ENCODE data around the gene TRABD2B.

Gene TRABD2B

DNA sequence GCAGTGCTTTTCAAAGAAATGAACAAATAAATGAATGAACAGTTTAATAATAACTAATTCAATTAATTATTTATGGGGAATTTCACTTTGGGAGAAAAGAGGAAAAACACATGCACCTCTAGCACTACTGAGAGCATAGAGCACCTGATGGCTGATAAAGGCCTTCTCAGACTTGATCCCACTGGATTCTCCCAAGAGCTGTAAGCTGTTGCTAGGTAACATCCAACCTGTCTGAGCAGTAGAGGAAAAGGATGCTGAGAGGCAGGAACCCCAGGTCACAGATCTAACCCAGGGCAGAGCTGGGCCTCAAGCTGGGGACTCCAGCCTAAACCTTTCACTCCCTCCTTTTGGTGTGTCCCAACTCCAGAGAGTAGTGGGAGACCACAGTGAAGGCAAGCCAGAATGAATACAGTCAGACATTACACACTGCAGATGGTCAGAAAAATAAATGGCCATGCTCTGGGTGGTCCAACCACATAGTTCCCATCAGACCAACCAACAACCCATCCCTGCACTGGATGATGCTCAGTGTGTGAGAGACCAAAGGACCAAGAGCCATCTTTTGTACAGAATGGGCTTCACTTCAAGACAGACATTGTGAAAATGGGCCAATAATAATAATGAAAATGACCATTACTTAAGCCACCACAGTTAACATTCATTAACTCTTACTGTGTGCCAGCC is 15.4 kb downstream of the TRABD2B start:
- no peaks in the 10 kb centered on the region for H3K9me3 ChIP-seq (ENCODE audit: control insufficient read depth in 1 of 2, low read length in 2 of 2)
- H3K27ac ChIP-seq (ENCODE audit: low read depth, low read length), result no peak overlapping the region
- H3K4me3 ChIP-seq (ENCODE audit: low read depth in 1 of 2, low read length in 2 of 2), result no peak overlapping the region
- no peaks in the 10 kb centered on the region for H3K36me3 ChIP-seq (ENCODE audit: control insufficient read depth in 1 of 2, insufficient read depth in 2 of 2, low read length in 2 of 2)
- H3K4me1 ChIP-seq (ENCODE audit: control insufficient read depth in 1 of 2, insufficient read depth in 2 of 2, low read length in 2 of 2), result no peaks in the 10 kb centered on the region
- no peaks in the 10 kb centered on the region for H3K27me3 ChIP-seq (ENCODE audit: control insufficient read depth in 1 of 2, insufficient read depth in 2 of 2, low read length in 2 of 2)
- H3K9ac ChIP-seq (ENCODE audit: low read depth in 1 of 2, low read length in 2 of 2), result no peak overlapping the region

DNA sequence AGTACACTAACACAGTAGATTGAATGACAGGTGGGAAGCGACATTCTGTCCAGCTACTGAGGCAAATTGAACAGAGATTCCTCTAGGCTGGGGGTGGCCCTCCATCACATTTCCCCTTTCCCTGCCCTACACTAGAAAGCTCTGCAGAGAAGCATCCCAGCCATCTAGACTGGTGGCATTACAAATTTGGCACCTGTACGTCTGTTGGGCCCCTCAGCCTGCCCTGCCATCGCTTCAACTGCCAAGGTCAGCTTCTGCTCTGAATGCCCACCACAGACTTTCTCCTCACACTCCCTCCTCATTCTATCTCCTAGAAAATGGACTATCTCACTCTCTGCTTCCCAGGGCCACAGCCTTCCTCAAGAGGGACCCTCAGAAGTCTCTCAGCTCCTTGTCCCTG is 16.7 kb downstream of the TRABD2B start:
- Histone ChIP-seq H3K27ac (ENCODE audit: low read depth, low read length) (no peak overlapping the region), H3K27me3 (ENCODE audit: control insufficient read depth in 1 of 2, insufficient read depth in 2 of 2, low read length in 2 of 2) (no peaks in the 10 kb centered on the region), H3K4me1 (ENCODE audit: control insufficient read depth in 1 of 2, insufficient read depth in 2 of 2, low read length in 2 of 2) (no peaks in the 10 kb centered on the region), H3K36me3 (ENCODE audit: control insufficient read depth in 1 of 2, insufficient read depth in 2 of 2, low read length in 2 of 2) (no peaks in the 10 kb centered on the region), H3K9me3 (ENCODE audit: control insufficient read depth in 1 of 2, low read length in 2 of 2) (no peaks in the 10 kb centered on the region), H3K4me3 (ENCODE audit: low read depth in 1 of 2, low read length in 2 of 2) (no peak overlapping the region), H3K9ac (ENCODE audit: low read depth in 1 of 2, low read length in 2 of 2) (no peak overlapping the region)

DNA sequence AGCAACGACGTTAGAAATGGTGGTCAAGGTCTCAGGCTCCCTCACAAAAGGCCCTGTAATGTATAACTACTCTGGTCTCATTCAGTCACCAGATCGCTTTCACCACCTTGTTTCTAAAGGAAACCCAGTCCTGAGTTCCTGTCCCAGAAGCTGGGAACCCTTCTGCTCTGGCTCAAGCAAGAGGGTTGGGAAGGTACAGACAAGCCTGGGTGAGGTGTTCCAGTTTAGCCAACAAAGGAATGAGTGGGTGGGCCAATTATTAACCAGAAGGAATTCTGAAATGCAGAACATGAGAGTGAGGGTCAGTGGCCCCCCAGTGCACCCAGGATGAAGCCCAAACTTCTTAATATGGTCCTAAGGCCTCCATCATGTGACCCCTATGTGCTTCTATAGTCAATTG is 17.5 kb downstream of the TRABD2B start:
- Histone ChIP-seq H3K27me3 (ENCODE audit: control insufficient read depth in 1 of 2, insufficient read depth in 2 of 2, low read length in 2 of 2) (no peaks in the 10 kb centered on the region), H3K9ac (ENCODE audit: low read depth in 1 of 2, low read length in 2 of 2) (no peak overlapping the region), H3K27ac (ENCODE audit: low read depth, low read length) (no peak overlapping the region), H3K36me3 (ENCODE audit: control insufficient read depth in 1 of 2, insufficient read depth in 2 of 2, low read length in 2 of 2) (no peaks in the 10 kb centered on the region), H3K9me3 (ENCODE audit: control insufficient read depth in 1 of 2, low read length in 2 of 2) (no peaks in the 10 kb centered on the region), H3K4me1 (ENCODE audit: control insufficient read depth in 1 of 2, insufficient read depth in 2 of 2, low read length in 2 of 2) (no peaks in the 10 kb centered on the region), H3K4me3 (ENCODE audit: low read depth in 1 of 2, low read length in 2 of 2) (no peak overlapping the region)

DNA sequence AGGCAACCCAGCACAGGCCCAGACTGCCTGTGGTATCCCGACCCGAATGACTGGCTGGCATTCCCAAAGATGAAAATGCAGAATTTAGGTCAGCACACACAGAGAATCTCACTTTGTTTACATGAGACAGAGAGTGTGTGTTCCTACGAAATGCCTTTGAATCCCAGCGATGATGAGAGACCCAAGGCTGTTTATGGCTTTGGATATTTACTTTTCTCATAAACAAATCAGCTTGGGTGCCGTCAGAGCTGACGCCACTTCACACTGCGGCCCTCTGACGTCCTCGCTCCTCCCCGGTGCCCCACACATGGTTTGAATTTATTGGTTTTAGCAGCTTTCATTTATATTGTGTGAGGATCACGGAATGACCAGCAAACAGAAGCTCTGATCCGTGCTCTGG is 18.7 kb downstream of the TRABD2B start:
- no peaks in the 10 kb centered on the region for H3K4me1 ChIP-seq (ENCODE audit: control insufficient read depth in 1 of 2, insufficient read depth in 2 of 2, low read length in 2 of 2)
- no peaks in the 10 kb centered on the region for H3K9me3 ChIP-seq (ENCODE audit: control insufficient read depth in 1 of 2, low read length in 2 of 2)
- H3K36me3 ChIP-seq (ENCODE audit: control insufficient read depth in 1 of 2, insufficient read depth in 2 of 2, low read length in 2 of 2), result no peaks in the 10 kb centered on the region
- H3K27me3 ChIP-seq (ENCODE audit: control insufficient read depth in 1 of 2, insufficient read depth in 2 of 2, low read length in 2 of 2), result no peaks in the 10 kb centered on the region
- no peak overlapping the region for H3K9ac ChIP-seq (ENCODE audit: low read depth in 1 of 2, low read length in 2 of 2)
- H3K27ac ChIP-seq (ENCODE audit: low read depth, low read length), result no peak overlapping the region
- no peak overlapping the region for H3K4me3 ChIP-seq (ENCODE audit: low read depth in 1 of 2, low read length in 2 of 2)

DNA sequence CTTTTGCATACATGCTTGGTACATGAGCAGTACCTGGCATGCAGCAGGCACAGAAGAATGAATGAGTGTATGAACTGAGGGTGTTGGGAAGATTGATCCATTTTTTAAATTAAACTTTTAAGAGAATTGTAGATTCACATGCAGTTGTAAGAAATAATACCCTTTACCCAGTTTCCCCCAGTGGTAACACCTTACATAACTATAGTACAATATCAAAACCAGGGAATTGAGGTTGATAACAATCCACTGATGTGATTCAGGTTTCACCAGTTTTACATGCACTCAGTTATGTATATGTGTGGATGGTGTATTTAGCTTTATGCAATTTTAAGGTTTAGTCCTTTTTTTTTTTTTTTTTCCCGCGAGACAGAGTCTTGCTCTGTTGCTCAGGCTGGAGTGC is 20.5 kb downstream of the TRABD2B start:
- H3K9me3 ChIP-seq (ENCODE audit: control insufficient read depth in 1 of 2, low read length in 2 of 2), result no peaks in the 10 kb centered on the region
- no peaks in the 10 kb centered on the region for H3K27me3 ChIP-seq (ENCODE audit: control insufficient read depth in 1 of 2, insufficient read depth in 2 of 2, low read length in 2 of 2)
- H3K27ac ChIP-seq (ENCODE audit: low read depth, low read length), result no peak overlapping the region
- no peaks in the 10 kb centered on the region for H3K4me1 ChIP-seq (ENCODE audit: control insufficient read depth in 1 of 2, insufficient read depth in 2 of 2, low read length in 2 of 2)
- no peak overlapping the region for H3K4me3 ChIP-seq (ENCODE audit: low read depth in 1 of 2, low read length in 2 of 2)
- no peaks in the 10 kb centered on the region for H3K36me3 ChIP-seq (ENCODE audit: control insufficient read depth in 1 of 2, insufficient read depth in 2 of 2, low read length in 2 of 2)
- H3K9ac ChIP-seq (ENCODE audit: low read depth in 1 of 2, low read length in 2 of 2), result no peak overlapping the region

DNA sequence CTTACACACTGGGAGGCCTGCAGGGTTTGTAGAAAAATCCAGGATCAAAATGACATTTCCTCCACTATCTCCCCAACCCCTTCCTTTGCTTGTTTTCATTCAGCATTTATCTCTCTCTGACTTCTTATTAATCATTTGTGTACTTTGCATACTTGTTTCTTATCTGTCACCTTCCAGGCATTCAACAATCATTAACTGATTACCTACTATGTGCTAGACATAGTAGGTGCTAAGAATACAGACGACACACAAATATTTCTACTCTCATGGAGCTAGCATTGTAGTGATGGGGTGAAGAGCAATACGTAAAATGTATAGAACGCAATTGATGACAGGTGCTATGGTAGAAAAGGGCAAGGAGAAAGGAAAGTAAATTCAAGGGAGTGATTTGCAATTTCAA is 20.9 kb downstream of the TRABD2B start:
- Histone ChIP-seq H3K4me1 (ENCODE audit: control insufficient read depth in 1 of 2, insufficient read depth in 2 of 2, low read length in 2 of 2) (peaks cover 0 to 3% of the 10 kb centered on the region in 2 donors), H3K36me3 (ENCODE audit: control insufficient read depth in 1 of 2, insufficient read depth in 2 of 2, low read length in 2 of 2) (no peaks in the 10 kb centered on the region), H3K27ac (ENCODE audit: low read depth, low read length) (no peak overlapping the region), H3K4me3 (ENCODE audit: low read depth in 1 of 2, low read length in 2 of 2) (no peak overlapping the region), H3K27me3 (ENCODE audit: control insufficient read depth in 1 of 2, insufficient read depth in 2 of 2, low read length in 2 of 2) (no peaks in the 10 kb centered on the region), H3K9ac (ENCODE audit: low read depth in 1 of 2, low read length in 2 of 2) (no peak overlapping the region), H3K9me3 (ENCODE audit: control insufficient read depth in 1 of 2, low read length in 2 of 2) (no peaks in the 10 kb centered on the region)

DNA sequence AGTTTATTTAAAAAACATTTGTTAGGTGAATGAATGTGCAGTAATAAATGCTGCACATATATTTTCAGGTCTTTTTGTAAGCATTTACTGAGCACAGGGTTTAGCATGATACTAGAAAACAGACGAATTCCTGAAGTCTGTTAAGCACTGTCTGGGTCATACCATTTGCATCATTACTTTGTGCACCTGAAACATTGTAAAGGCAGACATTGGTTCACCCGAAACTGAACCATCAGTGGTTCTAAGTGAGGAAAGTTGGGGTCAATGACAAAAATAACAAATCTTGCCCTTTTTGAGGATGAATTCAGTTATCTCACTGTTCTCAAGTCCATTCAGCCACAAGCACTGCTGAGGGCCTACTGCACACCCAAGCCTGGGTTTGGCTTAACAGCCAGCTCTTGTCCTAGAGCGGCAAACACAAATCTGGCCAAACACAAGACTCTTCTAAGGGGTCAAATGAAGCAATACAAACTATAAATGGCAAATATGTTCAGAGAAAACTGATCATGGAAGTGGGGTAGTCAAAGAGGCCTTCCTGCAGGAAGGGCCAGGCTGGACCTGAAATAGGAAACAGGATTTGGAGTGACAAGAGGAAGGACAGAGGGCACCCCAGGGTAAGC is 21.8 kb downstream of the TRABD2B start:
- Histone ChIP-seq H3K27me3 (ENCODE audit: control insufficient read depth in 1 of 2, insufficient read depth in 2 of 2, low read length in 2 of 2) (no peaks in the 10 kb centered on the region), H3K36me3 (ENCODE audit: control insufficient read depth in 1 of 2, insufficient read depth in 2 of 2, low read length in 2 of 2) (no peaks in the 10 kb centered on the region), H3K4me3 (ENCODE audit: low read depth in 1 of 2, low read length in 2 of 2) (no peak overlapping the region), H3K4me1 (ENCODE audit: control insufficient read depth in 1 of 2, insufficient read depth in 2 of 2, low read length in 2 of 2) (peaks cover 3 to 6% of the 10 kb centered on the region in 2 donors), H3K9me3 (ENCODE audit: control insufficient read depth in 1 of 2, low read length in 2 of 2) (no peaks in the 10 kb centered on the region), H3K27ac (ENCODE audit: low read depth, low read length) (no peak overlapping the region), H3K9ac (ENCODE audit: low read depth in 1 of 2, low read length in 2 of 2) (no peak overlapping the region)

DNA sequence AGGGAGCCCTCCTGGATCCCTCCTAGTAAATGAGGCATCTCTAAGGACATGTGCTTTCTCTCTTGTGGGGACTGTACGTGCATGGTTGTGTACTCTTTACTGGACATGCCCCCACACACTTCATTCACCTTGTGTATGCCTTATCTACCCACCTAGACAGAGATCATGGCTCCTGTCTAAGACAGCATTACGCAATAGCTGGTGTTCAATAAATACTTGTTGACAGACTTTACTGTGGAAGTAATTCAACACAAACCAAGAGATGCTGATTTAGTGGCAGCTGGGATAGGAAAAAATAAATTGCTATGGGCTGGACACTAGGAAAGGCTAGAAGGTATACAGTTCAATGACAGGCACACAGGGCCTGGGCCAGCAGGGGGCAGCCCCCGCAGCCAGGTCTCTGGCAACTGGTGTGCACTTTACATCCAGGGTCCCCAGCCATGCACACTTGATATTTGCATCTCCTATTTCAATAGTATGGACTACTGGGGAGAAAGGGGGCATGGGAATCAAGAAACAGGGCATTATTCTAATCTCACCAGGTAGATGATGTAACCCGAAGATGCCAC is 24.2 kb downstream of the TRABD2B start:
- Histone ChIP-seq H3K9me3 (ENCODE audit: control insufficient read depth in 1 of 2, low read length in 2 of 2) (no peaks in the 10 kb centered on the region), H3K36me3 (ENCODE audit: control insufficient read depth in 1 of 2, insufficient read depth in 2 of 2, low read length in 2 of 2) (no peaks in the 10 kb centered on the region), H3K27me3 (ENCODE audit: control insufficient read depth in 1 of 2, insufficient read depth in 2 of 2, low read length in 2 of 2) (no peaks in the 10 kb centered on the region), H3K27ac (ENCODE audit: low read depth, low read length) (no peak overlapping the region), H3K9ac (ENCODE audit: low read depth in 1 of 2, low read length in 2 of 2) (no peak overlapping the region), H3K4me3 (ENCODE audit: low read depth in 1 of 2, low read length in 2 of 2) (no peak overlapping the region), H3K4me1 (ENCODE audit: control insufficient read depth in 1 of 2, insufficient read depth in 2 of 2, low read length in 2 of 2) (peaks cover 3 to 6% of the 10 kb centered on the region in 2 donors)

DNA sequence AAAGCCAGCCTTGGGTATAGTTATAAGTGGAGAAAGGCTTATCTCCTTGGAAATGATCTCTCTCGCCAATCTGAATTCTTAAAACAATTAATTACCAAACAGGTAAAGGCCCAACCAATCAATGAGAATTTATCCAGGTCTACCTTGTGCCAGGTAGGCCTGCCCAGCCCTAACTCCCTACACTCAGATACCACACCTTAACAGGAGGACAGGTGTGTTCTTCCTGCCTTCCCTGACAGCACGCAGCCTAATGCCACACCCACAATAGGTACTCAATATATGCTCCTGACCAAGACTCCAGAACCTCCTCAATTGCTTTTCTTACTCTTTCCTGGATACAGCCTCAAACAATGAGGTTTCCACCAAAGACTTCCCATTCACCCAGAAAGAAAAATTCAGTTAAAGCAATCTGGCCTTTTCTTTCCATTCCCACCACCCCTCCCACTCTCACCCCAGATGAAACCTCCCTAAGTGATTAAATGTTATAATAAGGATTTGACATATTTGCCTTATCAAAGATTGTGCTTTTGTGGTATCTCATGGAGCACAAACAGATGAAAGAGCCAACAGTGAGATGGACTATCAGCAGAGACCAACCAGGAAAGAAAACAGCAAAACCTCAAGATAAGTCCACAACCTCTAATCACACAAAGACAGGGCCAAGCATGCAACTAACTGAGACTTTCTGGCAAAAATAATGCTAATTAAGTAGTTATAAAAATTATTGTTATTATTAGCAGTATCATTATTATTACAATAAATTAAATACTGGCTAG is 25.6 kb downstream of the TRABD2B start:
- H3K27me3 ChIP-seq (ENCODE audit: control insufficient read depth in 1 of 2, insufficient read depth in 2 of 2, low read length in 2 of 2), result no peaks in the 10 kb centered on the region
- no peak overlapping the region for H3K27ac ChIP-seq (ENCODE audit: low read depth, low read length)
- no peaks in the 10 kb centered on the region for H3K36me3 ChIP-seq (ENCODE audit: control insufficient read depth in 1 of 2, insufficient read depth in 2 of 2, low read length in 2 of 2)
- no peak overlapping the region for H3K4me3 ChIP-seq (ENCODE audit: low read depth in 1 of 2, low read length in 2 of 2)
- no peak overlapping the region for H3K9ac ChIP-seq (ENCODE audit: low read depth in 1 of 2, low read length in 2 of 2)
- peaks cover 3 to 6% of the 10 kb centered on the region in 2 donors for H3K4me1 ChIP-seq (ENCODE audit: control insufficient read depth in 1 of 2, insufficient read depth in 2 of 2, low read length in 2 of 2)
- H3K9me3 ChIP-seq (ENCODE audit: control insufficient read depth in 1 of 2, low read length in 2 of 2), result no peaks in the 10 kb centered on the region

DNA sequence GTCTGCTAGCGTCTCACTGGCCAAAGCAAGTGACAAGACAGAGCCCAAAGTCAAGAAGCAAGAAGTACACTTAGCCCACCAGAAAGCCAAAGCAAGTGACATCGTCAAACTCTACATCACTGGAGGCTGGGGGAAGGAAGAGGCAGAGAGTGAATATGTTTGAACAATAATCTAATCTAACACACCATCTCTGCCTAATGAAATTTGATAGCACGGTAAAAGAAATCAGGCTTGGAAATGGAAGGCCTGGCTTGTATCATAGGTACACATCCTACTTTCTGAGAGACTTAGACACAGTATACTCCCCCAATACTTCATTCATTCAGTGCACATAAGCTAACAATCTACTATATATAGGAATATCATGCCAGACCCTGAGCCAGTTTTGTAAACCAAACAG is 26.3 kb downstream of the TRABD2B start:
- peaks cover 3 to 6% of the 10 kb centered on the region in 2 donors for H3K4me1 ChIP-seq (ENCODE audit: control insufficient read depth in 1 of 2, insufficient read depth in 2 of 2, low read length in 2 of 2)
- H3K27ac ChIP-seq (ENCODE audit: low read depth, low read length), result no peak overlapping the region
- H3K4me3 ChIP-seq (ENCODE audit: low read depth in 1 of 2, low read length in 2 of 2), result no peak overlapping the region
- H3K9me3 ChIP-seq (ENCODE audit: control insufficient read depth in 1 of 2, low read length in 2 of 2), result no peaks in the 10 kb centered on the region
- H3K9ac ChIP-seq (ENCODE audit: low read depth in 1 of 2, low read length in 2 of 2), result no peak overlapping the region
- H3K27me3 ChIP-seq (ENCODE audit: control insufficient read depth in 1 of 2, insufficient read depth in 2 of 2, low read length in 2 of 2), result no peaks in the 10 kb centered on the region
- H3K36me3 ChIP-seq (ENCODE audit: control insufficient read depth in 1 of 2, insufficient read depth in 2 of 2, low read length in 2 of 2), result no peaks in the 10 kb centered on the region

Measured in duodenal mucosa (tissue), 2 donors.